ENCODE measurements around the gene GJC2.

Gene GJC2

DNA sequence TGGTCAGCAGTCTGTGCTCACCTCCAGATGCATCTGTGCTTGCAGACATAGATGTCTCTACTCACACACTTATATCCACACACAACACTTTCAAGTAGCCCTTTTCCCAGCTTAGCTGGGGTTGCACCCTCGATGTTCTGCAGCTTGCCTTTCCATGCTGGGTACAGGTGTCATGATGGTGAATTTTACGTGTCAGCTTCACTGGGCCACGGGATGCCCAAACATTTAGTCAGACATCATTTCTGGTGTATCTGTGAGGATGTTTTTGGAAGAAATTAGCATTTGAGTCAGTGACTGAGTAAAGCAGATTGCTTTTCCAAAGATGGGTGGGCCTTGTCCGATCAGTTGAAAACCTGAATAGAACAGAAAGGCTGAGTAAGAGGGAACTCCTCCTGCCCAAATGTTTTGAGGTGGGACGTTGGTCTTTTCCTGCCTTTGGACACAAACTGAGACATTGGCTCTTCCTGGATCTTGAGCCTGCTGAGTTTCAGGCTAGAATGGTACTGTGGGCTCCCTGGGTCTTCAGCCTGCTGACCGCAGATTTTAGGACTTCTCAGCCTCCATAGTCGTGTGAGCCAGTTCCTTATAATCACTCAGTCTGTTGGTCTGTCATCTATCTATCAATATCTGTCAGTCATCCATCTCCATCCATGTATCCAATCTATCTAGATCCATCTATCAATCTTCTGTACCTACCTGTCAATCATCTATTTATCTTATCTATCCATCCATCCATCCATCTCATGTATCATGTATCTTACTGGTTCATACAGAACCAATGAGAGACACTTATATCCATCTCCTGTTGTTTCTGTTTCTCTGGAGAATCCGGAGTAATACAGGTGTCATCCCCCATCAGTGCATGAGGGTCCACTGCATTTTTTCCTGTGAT lies 45.4 kb downstream of the GJC2 start:
- TF ChIP-seq EP300 (IDR thresholded peaks at IDR 0.05; ENCODE audit: borderline replicate concordance) (no peak), REST (IDR thresholded peaks at IDR 0.05; ENCODE audit: low read depth) (no peak), FOXM1 (IDR thresholded peaks at IDR 0.05; ENCODE audit: borderline replicate concordance, low read depth) (no peak), TAF1 (IDR thresholded peaks at IDR 0.05; ENCODE audit: low read depth) (no peak), RAD21 (IDR thresholded peaks at IDR 0.05; ENCODE audit: low read depth) (no peak), EGR1 (IDR thresholded peaks at IDR 0.05) (no peak), TEAD4 (IDR thresholded peaks at IDR 0.05) (no peak), CEBPB (IDR thresholded peaks at IDR 0.05) (no peak), NFIC (IDR thresholded peaks at IDR 0.05) (no peak), ZBTB7A (IDR thresholded peaks at IDR 0.05; ENCODE audit: low read depth) (no peak), YY1 (IDR thresholded peaks at IDR 0.05; ENCODE audit: low read depth) (no peak), USF1 (IDR thresholded peaks at IDR 0.05) (no peak), CREB1 (IDR thresholded peaks at IDR 0.05; ENCODE audit: low read depth) (no peak), TCF12 (IDR thresholded peaks at IDR 0.05; ENCODE audit: low read depth) (no peak)
- TF ChIP-seq, protein P1, sequence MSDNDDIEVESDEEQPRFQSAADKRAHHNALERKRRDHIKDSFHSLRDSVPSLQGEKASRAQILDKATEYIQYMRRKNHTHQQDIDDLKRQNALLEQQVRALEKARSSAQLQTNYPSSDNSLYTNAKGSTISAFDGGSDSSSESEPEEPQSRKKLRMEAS (IDR thresholded peaks at IDR 0.05): no peak

DNA sequence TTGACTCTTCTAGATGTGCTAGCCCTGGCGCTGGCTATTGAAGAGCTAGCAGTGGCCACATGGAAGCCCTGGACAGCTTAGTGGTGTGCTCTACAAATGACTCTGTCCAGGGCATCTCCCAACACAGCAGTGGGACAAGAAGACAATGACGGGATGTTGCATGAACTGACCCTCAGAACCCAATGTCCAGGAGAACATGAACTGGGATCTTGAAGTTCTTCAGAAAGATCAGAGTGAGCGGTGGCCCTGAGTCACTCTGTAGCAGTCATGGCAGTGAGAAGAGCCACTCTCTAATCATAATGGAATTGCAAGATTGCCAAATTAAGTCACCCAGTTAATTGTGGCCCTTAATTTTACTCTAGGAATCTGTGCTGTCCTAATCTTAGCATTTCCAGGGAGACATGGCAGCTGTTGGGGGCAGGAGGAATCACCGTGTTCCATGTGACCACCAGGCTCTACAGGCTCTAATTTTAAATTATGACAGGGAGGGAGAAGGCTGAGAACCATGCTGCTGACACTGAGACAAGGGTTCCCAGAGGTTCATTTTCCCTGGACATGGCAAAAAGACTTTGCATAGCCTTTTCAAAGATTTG lies 47.9 kb downstream of the GJC2 start:
- TF ChIP-seq CREB1 (IDR thresholded peaks at IDR 0.05; ENCODE audit: low read depth) (no peak), YY1 (IDR thresholded peaks at IDR 0.05; ENCODE audit: low read depth) (no peak), EGR1 (IDR thresholded peaks at IDR 0.05) (no peak), EP300 (IDR thresholded peaks at IDR 0.05; ENCODE audit: borderline replicate concordance) (no peak), NFIC (IDR thresholded peaks at IDR 0.05) (no peak), TAF1 (IDR thresholded peaks at IDR 0.05; ENCODE audit: low read depth) (no peak), TCF12 (IDR thresholded peaks at IDR 0.05; ENCODE audit: low read depth) (no peak), FOXM1 (IDR thresholded peaks at IDR 0.05; ENCODE audit: borderline replicate concordance, low read depth) (no peak), ZBTB7A (IDR thresholded peaks at IDR 0.05; ENCODE audit: low read depth) (no peak), CEBPB (IDR thresholded peaks at IDR 0.05) (no peak), USF1 (IDR thresholded peaks at IDR 0.05) (no peak), TEAD4 (IDR thresholded peaks at IDR 0.05) (no peak), RAD21 (IDR thresholded peaks at IDR 0.05; ENCODE audit: low read depth) (no peak), REST (IDR thresholded peaks at IDR 0.05; ENCODE audit: low read depth) (no peak)
- TF ChIP-seq, protein P1 (IDR thresholded peaks at IDR 0.05): no peak

DNA sequence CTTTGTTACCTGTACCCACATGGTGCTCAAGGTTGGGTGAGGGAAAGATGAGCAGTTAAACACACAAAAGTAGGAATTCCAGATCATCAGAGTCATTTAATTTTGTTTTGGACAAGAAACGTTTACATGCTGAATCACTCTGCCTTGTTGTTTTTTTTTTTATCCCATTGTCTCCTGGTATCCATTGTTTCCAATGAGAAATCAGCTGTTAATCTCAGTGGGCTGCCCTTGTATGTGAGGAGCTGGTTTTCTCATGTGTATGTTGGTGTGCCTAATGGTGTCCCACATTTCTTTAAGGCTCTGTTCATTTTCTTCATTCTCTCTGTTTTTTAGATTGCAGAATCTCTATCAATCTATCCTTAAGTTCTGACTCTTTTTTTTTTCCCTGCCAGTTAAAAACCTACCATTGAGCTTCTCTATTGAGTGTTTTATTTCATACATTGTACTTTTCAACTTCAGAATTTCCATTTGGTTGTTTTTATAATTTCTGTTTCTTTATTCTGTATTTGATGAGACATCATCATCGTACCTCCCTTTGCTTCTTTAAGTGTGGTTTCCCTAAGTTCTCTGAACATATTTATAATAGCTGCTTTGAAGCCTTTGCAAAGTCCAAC lies 49.4 kb downstream of the GJC2 start:
- TF ChIP-seq RAD21 (IDR thresholded peaks at IDR 0.05; ENCODE audit: low read depth) (no peak), USF1 (IDR thresholded peaks at IDR 0.05) (peak; percentile 19; the same call in 1 of the 2 replicates)

DNA sequence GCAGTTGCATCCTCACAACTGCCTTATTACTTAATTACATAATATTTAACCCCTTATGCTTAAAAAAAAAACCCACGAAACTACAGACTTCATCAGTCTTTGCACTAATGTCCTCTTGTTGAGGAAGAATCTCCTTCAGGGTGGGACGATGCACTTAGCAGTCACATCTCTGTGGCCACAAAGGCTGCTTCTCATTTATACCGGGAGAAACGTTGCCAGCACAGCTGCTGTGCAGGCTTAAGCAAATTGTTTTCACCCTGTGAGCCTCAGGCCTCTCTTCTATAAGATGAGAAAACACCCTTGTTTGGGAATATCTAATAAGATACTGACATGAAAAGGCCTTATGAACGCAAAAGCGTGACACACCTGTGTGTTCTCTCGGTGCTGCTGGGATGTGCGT lies 55.2 kb downstream of the GJC2 start:
- TF ChIP-seq NFIC (IDR thresholded peaks at IDR 0.05) (no peak), FOXM1 (IDR thresholded peaks at IDR 0.05; ENCODE audit: borderline replicate concordance, low read depth) (no peak), TCF12 (IDR thresholded peaks at IDR 0.05; ENCODE audit: low read depth) (no peak), TAF1 (IDR thresholded peaks at IDR 0.05; ENCODE audit: low read depth) (no peak), REST (IDR thresholded peaks at IDR 0.05; ENCODE audit: low read depth) (no peak), EP300 (IDR thresholded peaks at IDR 0.05; ENCODE audit: borderline replicate concordance) (no peak), RAD21 (IDR thresholded peaks at IDR 0.05; ENCODE audit: low read depth) (no peak), CEBPB (IDR thresholded peaks at IDR 0.05) (no peak), TEAD4 (IDR thresholded peaks at IDR 0.05) (no peak), YY1 (IDR thresholded peaks at IDR 0.05; ENCODE audit: low read depth) (no peak), ZBTB7A (IDR thresholded peaks at IDR 0.05; ENCODE audit: low read depth) (no peak), EGR1 (IDR thresholded peaks at IDR 0.05) (no peak), CREB1 (IDR thresholded peaks at IDR 0.05; ENCODE audit: low read depth) (no peak), USF1 (IDR thresholded peaks at IDR 0.05) (no peak)
- TF ChIP-seq, protein P1 (IDR thresholded peaks at IDR 0.05): no peak
